GM23338 (cell line): Measurements from ENCODE around the gene DHX8.

Experiments used
- CREB1 ChIP-seq: fragments of 250-450 bp; sonication (Bioruptor Pico); IDR thresholded peaks from 2 replicates; pipeline ENCODE4 v1.5.0; 2020; ENCODE audit warnings: low read depth, mild to moderate bottlenecking, moderate library complexity
- CTCF ChIP-seq, 2 experiments: fragments of 200-600 bp in 1 of 2; sonication (generic) in 1 of 2; conservative IDR thresholded peaks; 2 replicates each; pipeline versions ENCODE4 v1.5.1 to v1.6.1; 2016 to 2017; ENCODE audit warnings: antibody characterized with exemption in 2 of 2, low read depth in 2 of 2, mild to moderate bottlenecking in 2 of 2, moderate library complexity in 1 of 2
- ETS1 ChIP-seq: IDR thresholded peaks from 2 replicates; pipeline ENCODE4 v1.6.1; 2016; ENCODE audit warnings: antibody characterized with exemption
- EZH2 ChIP-seq: fragments of 200-600 bp; sonication (generic); IDR thresholded peaks from one replicate; pipeline ENCODE4 v1.8.0; 2017; ENCODE audit warnings: antibody characterized with exemption, mild to moderate bottlenecking, low read depth; ENCODE audit not compliant: unreplicated experiment
- EZH2phosphoT487 ChIP-seq: fragments of 200-600 bp; sonication (generic); IDR thresholded peaks from one replicate; pipeline ENCODE4 v1.8.1; 2018; ENCODE audit warnings: antibody characterized with exemption; ENCODE audit not compliant: unreplicated experiment
- JUNB ChIP-seq: IDR thresholded peaks from one replicate; pipeline ENCODE4 v1.6.1; 2016; ENCODE audit warnings: antibody characterized with exemption; ENCODE audit not compliant: unreplicated experiment
- POLR2AphosphoS5 ChIP-seq: IDR thresholded peaks from 2 replicates; pipeline ENCODE4 v1.6.1; 2016; ENCODE audit warnings: antibody characterized with exemption, low read depth
- REST ChIP-seq: IDR thresholded peaks from one replicate; pipeline ENCODE4 v1.6.1; 2018; ENCODE audit warnings: antibody characterized with exemption; ENCODE audit not compliant: unreplicated experiment
- ZNF114 ChIP-seq: fragments of 250-450 bp; sonication (Bioruptor Pico); IDR thresholded peaks from 2 replicates; pipeline ENCODE4 v1.5.0; 2020; ENCODE audit warnings: mild to moderate bottlenecking, moderate library complexity
- ZNF462 ChIP-seq: fragments of 250-450 bp; sonication (Bioruptor Pico); IDR thresholded peaks from 2 replicates; pipeline ENCODE4 v1.5.0; 2020; ENCODE audit warnings: mild to moderate bottlenecking, moderate library complexity

GRCh38 chr17:43532581-43532980, 48.8 kb downstream of the DHX8 start:
- TF ChIP-seq CTCF (conservative IDR thresholded peaks at IDR 0.05; ENCODE audit: low read depth in 2 of 2), result no peak
- no peak for TF ChIP-seq POLR2AphosphoS5
- no peak for TF ChIP-seq EZH2
- no peak for TF ChIP-seq EZH2phosphoT487
- TF ChIP-seq CREB1, result no peak
- no peak for TF ChIP-seq JUNB
- TF ChIP-seq REST, result no peak
- no peak for TF ChIP-seq ETS1
- no peak for TF ChIP-seq ZNF114 (CRISPR knock-in tag)
- no peak for TF ChIP-seq ZNF462 (CRISPR knock-in tag)
